ENCODE measurements around the gene ERN2.

The ERN2 gene

DNA sequence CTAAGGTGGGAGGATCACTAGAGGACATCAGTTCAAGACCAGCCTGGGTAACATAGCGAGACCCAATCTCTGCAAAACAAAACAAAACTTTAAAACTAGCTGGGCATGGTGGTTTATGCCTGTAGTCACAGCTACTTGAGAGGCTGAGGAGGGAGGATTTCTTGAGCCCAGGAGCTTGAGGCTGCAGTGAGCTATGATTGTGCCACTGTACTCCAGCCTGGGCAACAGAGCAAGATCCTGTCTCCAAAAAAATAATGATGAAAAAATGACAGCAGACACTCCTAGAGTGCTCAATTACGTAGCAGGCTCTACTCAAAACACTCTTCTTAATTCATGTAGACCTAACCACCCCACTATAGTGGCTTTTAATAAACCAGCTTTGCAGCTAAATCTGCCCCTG lies 12.9 kb downstream of the ERN2 start:
- no peak overlapping the region for H3K9ac ChIP-seq (ENCODE audit: low read length in 2 of 2)
- no peaks in the 10 kb centered on the region for H3K36me3 ChIP-seq (ENCODE audit: control insufficient read depth in 2 of 2, insufficient read depth in 2 of 2, low read length in 2 of 2)
- no peak overlapping the region for H3K4me3 ChIP-seq (ENCODE audit: low read length in 2 of 2)
- H3K27ac ChIP-seq (ENCODE audit: low read length): no peak overlapping the region
- peaks cover 0 to 6% of the 10 kb centered on the region in 2 donors for H3K9me3 ChIP-seq (ENCODE audit: control insufficient read depth in 2 of 2, low read length in 2 of 2)
- H3K4me1 ChIP-seq (ENCODE audit: control insufficient read depth, insufficient read depth, low read length): peaks cover under 1% of the 10 kb centered on the region
- peaks cover 0 to 7% of the 10 kb centered on the region in 2 donors for H3K27me3 ChIP-seq (ENCODE audit: control insufficient read depth in 1 of 2, insufficient read depth in 2 of 2, low read length in 2 of 2)

DNA sequence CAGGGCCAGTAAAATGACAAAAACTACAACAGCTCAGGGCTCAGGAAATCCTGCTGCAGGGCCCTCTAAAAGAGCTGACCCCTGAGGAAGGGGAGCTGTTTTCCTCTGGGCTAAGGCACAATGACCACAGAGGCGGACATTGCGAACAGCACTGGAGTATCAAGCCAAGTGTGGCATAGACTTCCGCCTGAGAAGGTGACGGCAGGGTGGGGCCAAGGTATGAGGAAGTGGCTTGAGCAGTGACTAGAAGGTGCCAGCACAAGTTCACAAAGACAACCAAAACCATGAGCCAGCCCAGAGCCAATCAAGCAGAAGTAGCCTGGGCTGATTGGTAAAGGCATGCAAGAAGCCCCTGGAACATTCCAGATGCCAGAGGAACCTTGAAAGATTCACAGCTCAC lies 13.9 kb downstream of the ERN2 start:
- H3K9ac ChIP-seq (ENCODE audit: low read length in 2 of 2): no peak overlapping the region
- H3K4me3 ChIP-seq (ENCODE audit: low read length in 2 of 2): no peak overlapping the region
- H3K9me3 ChIP-seq (ENCODE audit: control insufficient read depth in 2 of 2, low read length in 2 of 2): peaks cover 0 to 6% of the 10 kb centered on the region in 2 donors
- H3K27me3 ChIP-seq (ENCODE audit: control insufficient read depth in 1 of 2, insufficient read depth in 2 of 2, low read length in 2 of 2): peaks cover 0 to 5% of the 10 kb centered on the region in 2 donors
- peaks cover 7% of the 10 kb centered on the region for H3K4me1 ChIP-seq (ENCODE audit: control insufficient read depth, insufficient read depth, low read length)
- H3K36me3 ChIP-seq (ENCODE audit: control insufficient read depth in 2 of 2, insufficient read depth in 2 of 2, low read length in 2 of 2): no peaks in the 10 kb centered on the region
- no peak overlapping the region for H3K27ac ChIP-seq (ENCODE audit: low read length)

DNA sequence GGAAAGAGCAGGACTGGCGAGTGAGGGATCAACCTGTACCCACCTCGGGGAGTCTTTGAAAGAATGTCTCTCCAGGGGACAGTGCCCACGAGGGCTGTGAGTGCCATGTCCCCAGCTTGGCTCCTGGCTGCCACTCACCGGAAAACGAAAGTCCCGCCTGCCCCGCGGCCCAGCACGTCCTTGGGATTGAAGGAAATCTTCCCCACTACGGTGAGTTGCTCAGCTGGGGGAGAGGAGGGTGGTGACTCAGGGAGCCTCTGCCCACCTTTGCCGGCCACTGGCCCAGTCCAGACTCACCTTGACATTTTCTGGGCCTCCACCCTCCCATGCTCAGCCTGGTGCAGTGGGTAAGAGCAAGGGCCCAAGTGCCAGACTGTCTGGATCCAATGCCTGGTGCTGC lies 17.3 kb downstream of the ERN2 start:
- Histone ChIP-seq H3K4me1 (ENCODE audit: control insufficient read depth, insufficient read depth, low read length) (peaks cover 7% of the 10 kb centered on the region), H3K4me3 (ENCODE audit: low read length in 2 of 2) (no peak overlapping the region), H3K9ac (ENCODE audit: low read length in 2 of 2) (no peak overlapping the region), H3K36me3 (ENCODE audit: control insufficient read depth in 2 of 2, insufficient read depth in 2 of 2, low read length in 2 of 2) (no peaks in the 10 kb centered on the region), H3K9me3 (ENCODE audit: control insufficient read depth in 2 of 2, low read length in 2 of 2) (no peaks in the 10 kb centered on the region), H3K27me3 (ENCODE audit: control insufficient read depth in 1 of 2, insufficient read depth in 2 of 2, low read length in 2 of 2) (peaks cover 0 to 5% of the 10 kb centered on the region in 2 donors), H3K27ac (ENCODE audit: low read length) (no peak overlapping the region)

DNA sequence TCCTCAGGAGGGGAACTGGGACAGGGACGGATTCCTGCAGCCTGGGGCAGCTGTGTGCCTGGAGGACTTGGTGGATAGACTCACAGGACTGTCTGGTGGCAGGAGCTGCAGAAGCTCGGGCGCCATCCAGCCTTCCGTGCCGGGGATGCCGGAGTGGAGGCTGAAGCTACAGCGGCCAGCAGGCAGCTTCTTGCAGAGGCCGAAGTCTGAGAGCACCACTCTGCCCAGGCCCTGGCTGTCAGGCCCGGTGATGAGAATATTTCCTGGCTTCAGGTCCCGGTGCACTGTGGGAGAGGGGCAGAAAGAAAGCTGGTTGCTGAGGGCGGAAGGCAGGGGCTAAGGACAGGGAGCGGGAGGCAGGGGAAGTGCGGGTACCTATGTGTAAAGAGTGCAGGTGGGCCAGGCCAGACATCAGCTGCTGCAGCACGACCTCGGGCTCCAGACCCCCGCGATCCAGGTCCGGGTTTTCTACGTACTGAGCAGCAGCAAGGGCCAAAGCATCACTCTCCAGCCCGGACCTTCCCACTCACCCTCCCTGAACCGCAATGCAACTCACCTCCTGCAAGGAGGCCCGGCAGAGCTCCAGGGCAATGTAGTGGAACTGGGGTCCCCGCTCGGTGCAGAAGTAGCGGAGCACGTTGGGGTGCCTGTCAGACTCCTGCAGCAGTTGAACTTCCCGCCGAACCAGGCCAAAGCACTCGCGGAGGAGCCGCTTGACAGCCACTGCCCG lies 18.2 kb downstream of the ERN2 start:
- Histone ChIP-seq H3K27me3 (ENCODE audit: control insufficient read depth in 1 of 2, insufficient read depth in 2 of 2, low read length in 2 of 2) (peaks cover 0 to 2% of the 10 kb centered on the region in 2 donors), H3K27ac (ENCODE audit: low read length) (no peak overlapping the region), H3K4me1 (ENCODE audit: control insufficient read depth, insufficient read depth, low read length) (peaks cover 7% of the 10 kb centered on the region), H3K4me3 (ENCODE audit: low read length in 2 of 2) (peak overlapping the region; percentile 11 to 54), H3K9me3 (ENCODE audit: control insufficient read depth in 2 of 2, low read length in 2 of 2) (no peaks in the 10 kb centered on the region), H3K9ac (ENCODE audit: low read length in 2 of 2) (peak overlapping the region in 1 of 2 donors; percentile 29), H3K36me3 (ENCODE audit: control insufficient read depth in 2 of 2, insufficient read depth in 2 of 2, low read length in 2 of 2) (peaks cover 3 to 6% of the 10 kb centered on the region in 2 donors)

DNA sequence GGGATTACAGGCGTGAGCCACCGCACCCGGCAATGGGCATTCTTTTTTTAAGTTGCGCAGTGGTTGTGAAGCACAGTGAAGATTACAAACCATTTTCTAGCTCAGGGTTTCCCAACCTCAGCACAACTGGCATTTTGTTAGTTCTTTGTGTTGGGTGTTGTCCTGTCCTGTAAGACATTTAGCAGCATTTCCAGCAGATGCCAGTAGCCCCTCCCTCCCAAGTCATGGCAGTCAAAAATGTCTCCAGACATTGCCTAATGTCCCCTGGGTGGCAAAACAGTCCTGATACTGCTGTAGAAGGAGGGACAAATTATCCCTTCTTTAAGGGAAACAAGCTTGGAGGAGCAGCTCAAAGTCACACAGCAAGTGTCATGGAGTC lies 18.8 kb downstream of the ERN2 start:
- Histone ChIP-seq H3K9me3 (ENCODE audit: control insufficient read depth in 2 of 2, low read length in 2 of 2) (no peaks in the 10 kb centered on the region), H3K4me1 (ENCODE audit: control insufficient read depth, insufficient read depth, low read length) (peaks cover 7% of the 10 kb centered on the region), H3K27ac (ENCODE audit: low read length) (no peak overlapping the region), H3K9ac (ENCODE audit: low read length in 2 of 2) (peak overlapping the region in 1 of 2 donors; percentile 29), H3K4me3 (ENCODE audit: low read length in 2 of 2) (peak overlapping the region in 1 of 2 donors; percentile 54), H3K36me3 (ENCODE audit: control insufficient read depth in 2 of 2, insufficient read depth in 2 of 2, low read length in 2 of 2) (peaks cover 9 to 11% of the 10 kb centered on the region in 2 donors), H3K27me3 (ENCODE audit: control insufficient read depth in 1 of 2, insufficient read depth in 2 of 2, low read length in 2 of 2) (peaks cover 0 to 2% of the 10 kb centered on the region in 2 donors)

DNA sequence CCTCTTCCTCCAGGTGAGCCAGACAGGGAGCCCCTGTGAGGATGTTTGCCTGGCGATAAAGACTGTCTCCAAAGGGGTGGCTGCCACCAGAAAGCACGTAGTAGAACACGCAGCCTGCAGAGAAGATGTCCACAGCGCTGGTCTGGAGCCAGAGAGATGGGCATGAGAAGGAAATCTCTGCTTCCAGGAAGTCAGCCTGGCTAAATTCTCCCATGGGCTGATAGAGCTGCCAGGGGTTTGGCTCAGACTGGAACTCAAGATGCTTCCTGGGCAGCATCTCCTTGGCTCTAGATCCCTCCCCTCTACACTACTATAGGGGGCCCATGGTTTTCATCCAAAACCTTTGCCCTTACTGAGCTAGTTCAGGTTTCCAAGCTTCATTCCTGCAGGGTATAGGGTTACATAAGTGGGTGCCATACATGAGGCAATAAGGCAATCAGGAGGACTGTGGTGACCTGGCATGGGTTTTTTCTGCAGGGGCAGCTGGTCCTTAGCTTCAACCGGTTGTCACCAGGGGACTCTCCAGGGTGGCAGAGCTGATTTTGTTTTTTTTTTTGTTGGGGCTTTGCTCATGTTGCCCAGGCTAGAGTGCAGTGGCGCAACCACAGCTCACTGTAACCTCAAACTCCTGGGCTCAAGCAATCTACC lies 20.7 kb downstream of the ERN2 start:
- Histone ChIP-seq H3K36me3 (ENCODE audit: control insufficient read depth in 2 of 2, insufficient read depth in 2 of 2, low read length in 2 of 2) (peaks cover 15 to 27% of the 10 kb centered on the region in 2 donors), H3K4me3 (ENCODE audit: low read length in 2 of 2) (no peak overlapping the region), H3K9ac (ENCODE audit: low read length in 2 of 2) (no peak overlapping the region), H3K27ac (ENCODE audit: low read length) (no peak overlapping the region), H3K4me1 (ENCODE audit: control insufficient read depth, insufficient read depth, low read length) (peaks cover 7% of the 10 kb centered on the region), H3K27me3 (ENCODE audit: control insufficient read depth in 1 of 2, insufficient read depth in 2 of 2, low read length in 2 of 2) (no peaks in the 10 kb centered on the region), H3K9me3 (ENCODE audit: control insufficient read depth in 2 of 2, low read length in 2 of 2) (no peaks in the 10 kb centered on the region)

DNA sequence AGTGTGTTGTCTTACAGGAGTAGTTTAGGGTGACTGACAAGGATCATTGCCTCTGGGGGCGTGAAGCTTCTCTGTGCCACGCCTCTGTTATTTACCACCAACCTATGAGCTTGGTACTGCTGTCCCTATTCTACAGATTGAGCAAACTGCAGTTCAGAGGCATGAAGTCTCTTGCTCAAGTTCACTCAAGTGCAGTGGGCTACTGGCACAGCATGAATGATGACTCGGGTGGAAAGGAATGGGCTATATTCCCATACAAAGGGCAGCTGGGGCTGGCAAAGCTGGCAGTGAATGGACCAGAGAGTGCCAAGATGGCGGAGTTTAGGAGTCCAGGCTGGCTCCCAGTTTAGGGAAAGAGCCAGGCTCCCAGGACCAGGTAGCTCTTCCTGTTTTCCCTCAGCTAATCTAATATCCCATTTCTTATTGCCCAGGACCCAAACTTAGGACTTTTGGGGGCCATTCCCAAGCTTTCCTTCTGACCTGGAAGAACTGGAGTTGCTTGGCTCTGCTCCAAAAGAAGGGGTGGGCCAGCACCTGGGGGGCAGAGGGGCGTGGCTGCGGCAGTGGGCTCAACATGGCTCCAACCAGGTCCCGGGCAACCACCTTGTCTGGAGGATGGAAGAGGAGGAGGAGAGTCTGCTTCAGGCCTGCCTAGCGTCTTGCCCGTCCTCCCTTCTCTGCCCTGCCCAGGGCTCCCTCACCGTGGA lies 21.4 kb downstream of the ERN2 start:
- H3K27me3 ChIP-seq (ENCODE audit: control insufficient read depth in 1 of 2, insufficient read depth in 2 of 2, low read length in 2 of 2): no peaks in the 10 kb centered on the region
- no peak overlapping the region for H3K27ac ChIP-seq (ENCODE audit: low read length)
- no peaks in the 10 kb centered on the region for H3K9me3 ChIP-seq (ENCODE audit: control insufficient read depth in 2 of 2, low read length in 2 of 2)
- H3K4me3 ChIP-seq (ENCODE audit: low read length in 2 of 2): no peak overlapping the region
- peaks cover 15 to 30% of the 10 kb centered on the region in 2 donors for H3K36me3 ChIP-seq (ENCODE audit: control insufficient read depth in 2 of 2, insufficient read depth in 2 of 2, low read length in 2 of 2)
- H3K4me1 ChIP-seq (ENCODE audit: control insufficient read depth, insufficient read depth, low read length): peaks cover 7% of the 10 kb centered on the region
- no peak overlapping the region for H3K9ac ChIP-seq (ENCODE audit: low read length in 2 of 2)

DNA sequence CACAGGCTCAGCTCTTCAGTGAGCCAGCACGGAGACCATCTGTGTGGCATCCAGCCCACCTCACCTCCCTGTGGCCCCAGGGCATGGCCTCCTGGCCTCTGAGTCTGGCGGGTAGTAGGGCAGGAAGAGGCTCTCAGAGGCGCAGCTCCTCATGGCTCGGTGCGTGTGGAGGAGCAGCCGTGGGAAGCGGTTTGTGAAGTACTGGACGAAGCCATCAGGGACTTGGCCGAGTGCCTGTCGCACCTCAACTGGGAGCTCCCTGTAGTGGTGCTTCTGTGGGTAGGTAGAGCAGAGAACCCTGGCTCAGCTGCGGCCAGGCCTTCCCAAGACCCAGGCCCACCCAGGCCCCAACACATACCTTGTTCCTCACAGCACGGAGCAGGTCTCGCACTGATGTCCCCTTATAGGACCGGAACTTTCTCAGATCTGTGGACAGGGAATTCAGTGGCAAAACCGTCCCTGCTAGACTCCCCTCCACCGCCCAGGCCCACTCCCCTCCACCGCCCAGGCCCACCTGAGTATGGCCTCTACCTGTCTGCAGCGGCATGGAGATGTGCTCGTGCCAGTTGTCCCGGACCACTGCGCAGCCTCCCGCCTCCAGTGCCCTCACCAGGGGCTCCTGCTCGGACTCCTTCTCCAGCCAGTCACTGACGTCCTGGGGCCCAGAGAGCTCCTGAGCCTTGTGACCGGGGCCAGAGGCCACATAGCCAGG lies 22.1 kb downstream of the ERN2 start:
- Histone ChIP-seq H3K4me3 (ENCODE audit: low read length in 2 of 2) (no peak overlapping the region), H3K27me3 (ENCODE audit: control insufficient read depth in 1 of 2, insufficient read depth in 2 of 2, low read length in 2 of 2) (no peaks in the 10 kb centered on the region), H3K36me3 (ENCODE audit: control insufficient read depth in 2 of 2, insufficient read depth in 2 of 2, low read length in 2 of 2) (peaks cover 15 to 30% of the 10 kb centered on the region in 2 donors), H3K27ac (ENCODE audit: low read length) (no peak overlapping the region), H3K9me3 (ENCODE audit: control insufficient read depth in 2 of 2, low read length in 2 of 2) (no peaks in the 10 kb centered on the region), H3K9ac (ENCODE audit: low read length in 2 of 2) (no peak overlapping the region), H3K4me1 (ENCODE audit: control insufficient read depth, insufficient read depth, low read length) (peaks cover 7% of the 10 kb centered on the region)

DNA sequence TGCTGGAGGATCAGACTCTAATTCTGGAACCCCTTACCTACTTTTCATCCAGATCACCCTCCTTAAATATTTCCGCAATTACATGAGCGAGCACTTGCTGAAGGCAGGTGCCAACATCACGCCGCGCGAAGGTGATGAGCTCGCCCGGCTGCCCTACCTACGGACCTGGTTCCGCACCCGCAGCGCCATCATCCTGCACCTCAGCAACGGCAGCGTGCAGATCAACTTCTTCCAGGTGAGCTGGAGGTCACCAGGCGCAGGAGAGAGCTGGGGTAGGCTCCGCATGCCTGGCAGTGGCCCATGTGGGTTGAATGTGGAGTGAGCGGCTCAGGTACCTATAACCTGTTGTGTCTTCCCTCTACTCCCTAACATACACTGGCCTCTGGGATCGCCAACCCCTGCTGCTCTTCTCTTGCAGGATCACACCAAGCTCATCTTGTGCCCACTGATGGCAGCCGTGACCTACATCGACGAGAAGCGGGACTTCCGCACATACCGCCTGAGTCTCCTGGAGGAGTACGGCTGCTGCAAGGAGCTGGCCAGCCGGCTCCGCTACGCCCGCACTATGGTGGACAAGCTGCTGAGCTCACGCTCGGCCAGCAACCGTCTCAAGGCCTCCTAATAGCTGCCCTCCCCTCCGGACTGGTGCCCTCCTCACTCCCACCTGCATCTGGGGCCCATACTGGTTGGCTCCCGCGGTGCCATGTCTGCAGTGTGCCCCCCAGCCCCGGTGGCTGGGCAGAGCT lies 23.4 kb downstream of the ERN2 start:
- H3K4me1 ChIP-seq (ENCODE audit: control insufficient read depth, insufficient read depth, low read length): peaks cover 1% of the 10 kb centered on the region
- H3K9ac ChIP-seq (ENCODE audit: low read length in 2 of 2): no peak overlapping the region
- no peaks in the 10 kb centered on the region for H3K9me3 ChIP-seq (ENCODE audit: control insufficient read depth in 2 of 2, low read length in 2 of 2)
- peaks cover 15 to 30% of the 10 kb centered on the region in 2 donors for H3K36me3 ChIP-seq (ENCODE audit: control insufficient read depth in 2 of 2, insufficient read depth in 2 of 2, low read length in 2 of 2)
- H3K27me3 ChIP-seq (ENCODE audit: control insufficient read depth in 1 of 2, insufficient read depth in 2 of 2, low read length in 2 of 2): no peaks in the 10 kb centered on the region
- H3K4me3 ChIP-seq (ENCODE audit: low read length in 2 of 2): no peak overlapping the region
- H3K27ac ChIP-seq (ENCODE audit: low read length): no peak overlapping the region
